Peyer's patch (tissue), 4 donors: ENCODE measurements around the gene GOLGA6L7. TPM values are rescaled to one million over a fixed set of nuclear protein-coding genes. Genes with fewer than 3 reads are reported as not detected.
"Not testable (repeated sequence)": the region's sequence is repeated elsewhere in the genome, so short reads cannot be mapped to it uniquely, and the experiment has no call there.

Experiments used
- DNase-seq, 3 donors: peaks; one replicate each; pipeline ENCODE4 v3.0.0-alpha.2; 2017 to 2019
- H3K27ac ChIP-seq, 4 donors: fragments of 200-600 bp; sonication (generic); one replicate each; pipeline ENCODE4 v1.5.1; 2016 to 2019
- H3K27me3 ChIP-seq, 2 donors: fragments of 200-600 bp; sonication (generic); one replicate each; pipeline ENCODE4 v1.5.1; 2019
- H3K36me3 ChIP-seq, 3 donors: fragments of 200-600 bp; sonication (generic); one replicate each; pipeline ENCODE4 v1.5.1; 2016 to 2019
- H3K4me1 ChIP-seq, 4 donors: fragments of 200-600 bp; sonication (generic); one replicate each; pipeline ENCODE4 v1.5.1; 2016 to 2019
- H3K4me3 ChIP-seq, 4 donors: fragments of 200-600 bp; sonication (generic); 1 replicate in 3 of 4; 2 replicates in 1 of 4; pipeline ENCODE4 v1.5.1; 2016 to 2019; ENCODE audit warnings: mild to moderate bottlenecking in 1 of 4
- H3K9me3 ChIP-seq, 4 donors: fragments of 200-600 bp; sonication (generic); one replicate each; pipeline ENCODE4 v1.5.1; 2016 to 2019; ENCODE audit warnings: mild to moderate bottlenecking in 1 of 4
- POLR2A ChIP-seq, 2 donors: fragments of 450-650 bp; IDR thresholded peaks; one replicate each; pipeline ENCODE4 v1.5.1; 2017; ENCODE audit warnings: antibody characterized with exemption in 2 of 2, mild to moderate bottlenecking in 2 of 2, moderate library complexity in 2 of 2
- total RNA-seq, 4 donors: library from RNA; depleted of rRNA; stranded (reverse); fragments of >200 nt; gene quantifications; one replicate each; pipeline ENCODE4 v1.1.0, GENCODE V29; 2016
- TF ChIP-seq, protein P1 (sequence below), 6 experiments: fragments of 450-650 bp in 4 of 6; fragments of 200-600 bp in 2 of 6; sonication (generic) in 1 of 6; IDR thresholded peaks; one replicate each; pipeline ENCODE4 v1.5.1; 2017 to 2019; ENCODE audit warnings: antibody characterized with exemption in 6 of 6, mild to moderate bottlenecking in 3 of 6, moderate library complexity in 1 of 6

Gene GOLGA6L7
- total RNA-seq, 4 donors from 2014 or later, result not detected

DNA sequence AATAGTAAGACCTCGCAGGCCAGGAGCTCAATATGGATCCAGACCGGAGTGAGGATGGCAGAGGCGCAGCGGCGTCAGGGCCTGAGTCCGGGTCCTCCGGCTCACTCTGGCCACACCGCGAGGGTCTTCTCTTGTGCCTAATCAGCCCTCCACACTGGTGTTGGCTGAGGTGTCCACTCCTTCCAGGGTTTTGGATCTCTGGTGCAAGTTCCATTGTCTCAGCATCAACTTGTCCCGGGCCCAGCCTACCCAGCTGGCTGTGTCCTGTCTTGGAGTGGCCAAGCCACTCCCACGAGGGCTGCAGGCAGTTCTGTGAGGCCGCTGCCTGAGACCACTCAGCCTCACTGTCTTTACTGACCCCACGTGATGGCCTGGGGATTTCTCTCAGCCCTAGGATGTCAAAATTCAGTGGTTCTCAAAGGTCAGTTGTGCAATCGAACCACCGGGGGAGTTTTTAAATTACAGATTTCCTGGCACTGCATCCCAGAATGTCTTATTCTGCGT lies 12.6 kb upstream of the GOLGA6L7 start:
- Histone ChIP-seq H3K4me3 (no peak overlapping the region), H3K27me3 (no peaks in the 10 kb centered on the region), H3K27ac (no peak overlapping the region), H3K9me3 (no peaks in the 10 kb centered on the region), H3K36me3 (no peaks in the 10 kb centered on the region), H3K4me1 (no peaks in the 10 kb centered on the region)
- no peak for TF ChIP-seq POLR2A (IDR thresholded peaks at IDR 0.05)
- TF ChIP-seq, protein P1, sequence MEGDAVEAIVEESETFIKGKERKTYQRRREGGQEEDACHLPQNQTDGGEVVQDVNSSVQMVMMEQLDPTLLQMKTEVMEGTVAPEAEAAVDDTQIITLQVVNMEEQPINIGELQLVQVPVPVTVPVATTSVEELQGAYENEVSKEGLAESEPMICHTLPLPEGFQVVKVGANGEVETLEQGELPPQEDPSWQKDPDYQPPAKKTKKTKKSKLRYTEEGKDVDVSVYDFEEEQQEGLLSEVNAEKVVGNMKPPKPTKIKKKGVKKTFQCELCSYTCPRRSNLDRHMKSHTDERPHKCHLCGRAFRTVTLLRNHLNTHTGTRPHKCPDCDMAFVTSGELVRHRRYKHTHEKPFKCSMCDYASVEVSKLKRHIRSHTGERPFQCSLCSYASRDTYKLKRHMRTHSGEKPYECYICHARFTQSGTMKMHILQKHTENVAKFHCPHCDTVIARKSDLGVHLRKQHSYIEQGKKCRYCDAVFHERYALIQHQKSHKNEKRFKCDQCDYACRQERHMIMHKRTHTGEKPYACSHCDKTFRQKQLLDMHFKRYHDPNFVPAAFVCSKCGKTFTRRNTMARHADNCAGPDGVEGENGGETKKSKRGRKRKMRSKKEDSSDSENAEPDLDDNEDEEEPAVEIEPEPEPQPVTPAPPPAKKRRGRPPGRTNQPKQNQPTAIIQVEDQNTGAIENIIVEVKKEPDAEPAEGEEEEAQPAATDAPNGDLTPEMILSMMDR (IDR thresholded peaks at IDR 0.05), result no peak
- DNase-seq, result no peak

DNA sequence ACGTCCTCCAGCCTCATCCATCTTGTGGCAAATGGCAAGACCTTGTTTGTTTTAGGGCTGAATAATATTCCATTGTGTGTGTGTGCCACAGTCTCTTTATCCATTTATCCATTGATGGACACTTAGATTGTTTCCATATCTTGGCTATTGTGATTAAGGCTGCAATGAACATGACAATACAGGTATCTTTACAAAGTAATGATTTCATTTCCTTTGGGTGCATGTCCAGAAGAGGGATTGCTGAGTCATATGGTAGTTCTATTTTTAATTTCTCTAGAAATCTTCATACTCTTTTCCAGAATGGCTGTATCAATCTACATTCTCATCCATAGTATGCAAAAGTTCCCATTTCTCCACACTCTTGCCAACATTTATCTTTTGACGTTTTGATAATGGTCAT lies 6.1 kb upstream of the GOLGA6L7 start:
- not testable (repeated sequence) for H3K4me1 ChIP-seq, H3K36me3 ChIP-seq, DNase-seq, H3K27ac ChIP-seq, H3K9me3 ChIP-seq, H3K4me3 ChIP-seq, H3K27me3 ChIP-seq

DNA sequence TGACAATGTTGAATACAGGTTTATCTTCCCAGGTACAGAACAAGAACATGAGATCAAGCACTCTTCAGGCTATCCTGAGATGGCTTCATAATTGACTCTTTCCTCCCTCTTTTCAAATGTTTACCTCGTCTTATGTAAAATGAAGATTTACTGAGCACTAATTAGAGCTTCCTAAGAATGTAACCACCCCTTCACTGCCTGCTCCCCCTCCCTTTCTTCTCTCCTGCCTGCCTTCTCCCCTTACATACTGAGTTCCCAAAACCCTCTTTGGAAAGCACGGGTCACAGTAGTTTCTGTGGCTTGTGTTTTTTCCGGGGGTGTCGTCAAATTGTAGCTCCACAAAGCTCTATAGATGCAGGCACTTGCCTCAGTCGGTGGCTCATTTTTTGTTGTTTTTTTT lies 5.2 kb upstream of the GOLGA6L7 start:
- H3K9me3 ChIP-seq, H3K36me3 ChIP-seq, H3K27me3 ChIP-seq, DNase-seq, H3K27ac ChIP-seq, H3K4me3 ChIP-seq, H3K4me1 ChIP-seq: not testable (repeated sequence)

DNA sequence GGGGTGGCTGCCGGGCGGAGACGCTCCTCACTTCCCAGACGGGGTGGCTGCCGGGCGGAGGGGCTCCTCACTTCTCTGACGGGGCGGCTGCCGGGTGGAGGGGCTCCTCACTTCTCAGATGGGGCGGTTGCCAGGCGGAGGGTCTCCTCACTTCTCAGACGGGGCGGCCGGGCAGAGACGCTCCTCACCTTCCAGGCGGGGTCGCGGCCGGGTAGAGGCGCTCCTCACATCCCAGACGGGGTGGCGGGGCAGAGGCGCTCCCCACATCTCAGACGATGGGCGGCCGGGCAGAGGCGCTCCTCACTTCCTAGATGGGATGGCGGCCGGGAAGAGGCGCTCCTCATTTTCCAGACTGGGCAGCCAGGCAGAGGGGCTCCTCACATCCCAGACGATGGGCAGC lies 1.3 kb upstream of the GOLGA6L7 start:
- H3K9me3 ChIP-seq, H3K4me1 ChIP-seq, H3K4me3 ChIP-seq, DNase-seq, H3K27ac ChIP-seq, H3K27me3 ChIP-seq, H3K36me3 ChIP-seq: not testable (repeated sequence)

DNA sequence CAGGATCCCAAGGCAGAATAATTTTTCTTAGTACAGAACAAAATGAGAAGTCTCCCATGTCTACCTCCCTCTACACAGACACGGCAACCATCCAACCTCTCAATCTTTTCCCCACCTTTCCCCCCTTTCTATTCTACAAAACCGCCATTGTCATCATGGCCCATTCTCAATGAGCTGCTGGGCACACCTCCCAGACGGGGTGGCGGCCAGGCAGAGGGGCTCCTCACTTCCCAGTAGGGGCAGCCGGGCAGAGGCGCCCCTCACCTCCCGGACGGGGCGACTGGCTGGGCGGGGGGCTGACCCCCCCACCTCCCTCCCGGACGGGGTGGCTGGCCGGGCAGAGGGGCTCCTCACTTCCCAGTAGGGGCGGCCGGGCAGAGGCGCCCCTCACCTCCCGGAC lies 827 bp upstream of the GOLGA6L7 start:
- not testable (repeated sequence) for H3K4me1 ChIP-seq, H3K9me3 ChIP-seq, H3K4me3 ChIP-seq, H3K36me3 ChIP-seq, DNase-seq, H3K27me3 ChIP-seq, H3K27ac ChIP-seq

DNA sequence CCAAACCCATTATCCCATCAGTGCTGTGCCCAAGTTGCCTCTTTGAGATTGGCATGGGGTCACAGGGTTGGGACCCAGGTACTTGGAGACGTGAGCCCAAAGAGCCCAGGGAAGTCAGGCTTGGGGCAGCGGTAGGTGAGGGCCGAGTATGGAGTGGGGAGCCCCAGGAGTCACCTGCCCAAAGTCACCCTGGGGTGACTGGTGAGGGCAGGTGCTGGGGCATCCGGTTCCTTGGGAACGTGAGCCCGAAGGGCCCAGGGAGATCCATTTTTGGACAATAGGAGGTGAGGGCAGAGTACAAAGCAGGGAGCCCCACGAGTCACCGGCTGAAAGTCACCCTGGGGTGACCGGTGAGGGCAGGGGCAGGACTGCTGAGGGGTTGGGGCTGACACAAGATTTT lies 485 bp downstream of the GOLGA6L7 start:
- H3K27ac ChIP-seq, H3K36me3 ChIP-seq, DNase-seq, H3K4me1 ChIP-seq, H3K27me3 ChIP-seq, H3K9me3 ChIP-seq, H3K4me3 ChIP-seq: not testable (repeated sequence)

DNA sequence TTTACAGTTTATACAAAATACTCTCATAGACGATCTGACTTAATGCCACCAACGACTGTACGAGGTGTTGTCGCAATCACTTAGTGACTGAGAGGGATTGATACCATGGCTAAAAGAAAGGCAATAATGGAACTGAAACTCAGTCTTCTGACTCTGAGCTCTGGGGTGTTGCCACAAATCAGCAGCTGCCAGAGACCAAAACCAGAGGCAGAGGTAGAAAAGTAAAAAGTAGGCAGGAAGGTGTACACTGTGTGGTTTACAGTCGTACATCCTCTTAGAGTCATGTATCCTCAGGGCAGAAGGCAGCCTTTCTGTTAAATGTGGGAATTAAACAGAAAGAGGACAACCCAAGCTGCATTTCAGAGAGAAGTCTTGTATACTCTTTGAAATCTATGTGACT lies 1.2 kb downstream of the GOLGA6L7 start:
- H3K4me3 ChIP-seq, H3K4me1 ChIP-seq, DNase-seq, H3K9me3 ChIP-seq, H3K27me3 ChIP-seq, H3K27ac ChIP-seq, H3K36me3 ChIP-seq: not testable (repeated sequence)

DNA sequence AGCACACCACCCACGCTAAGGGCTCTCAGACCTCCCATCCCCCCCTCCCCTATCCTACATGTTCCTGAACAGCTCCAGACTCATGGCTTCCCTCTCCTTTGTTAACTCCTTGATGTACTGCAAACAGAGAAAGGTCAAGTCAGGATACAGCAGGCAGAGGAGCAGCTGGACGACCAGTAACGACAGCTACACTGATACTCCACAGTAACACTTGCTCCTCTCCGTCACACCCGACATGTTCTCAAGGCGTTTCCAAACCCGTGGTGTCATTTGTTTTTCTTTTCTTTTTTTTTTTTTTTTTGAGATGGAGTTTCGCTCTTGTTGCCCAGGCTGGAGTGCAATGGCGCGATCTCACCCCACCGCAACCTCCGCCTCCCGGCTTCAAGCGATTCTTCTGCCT lies 4.3 kb downstream of the GOLGA6L7 start:
- not testable (repeated sequence) for H3K27ac ChIP-seq, H3K4me1 ChIP-seq, H3K36me3 ChIP-seq, H3K9me3 ChIP-seq, H3K4me3 ChIP-seq, DNase-seq, H3K27me3 ChIP-seq

DNA sequence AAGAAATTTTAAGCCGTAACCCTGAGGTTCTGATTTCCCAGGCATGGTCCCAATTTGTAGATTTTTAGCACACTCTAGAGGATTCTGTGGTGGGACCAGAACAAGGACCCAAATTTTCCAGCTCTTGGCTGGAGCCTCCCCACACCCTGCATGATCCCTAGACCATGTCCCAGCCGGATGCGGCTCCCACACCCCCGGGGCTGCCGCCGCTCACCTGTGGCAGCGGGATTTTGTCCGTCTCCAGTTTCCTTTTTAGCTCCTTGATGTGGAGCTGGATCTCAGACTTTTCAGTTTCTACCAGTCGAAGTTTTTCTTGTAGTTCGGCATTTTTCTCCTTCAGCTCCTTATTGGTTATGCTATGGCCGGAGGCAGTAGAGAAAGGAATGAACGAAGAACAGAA lies 4.9 kb downstream of the GOLGA6L7 start:
- not testable (repeated sequence) for H3K27ac ChIP-seq, H3K36me3 ChIP-seq, H3K4me1 ChIP-seq, DNase-seq, H3K27me3 ChIP-seq, H3K4me3 ChIP-seq, H3K9me3 ChIP-seq

DNA sequence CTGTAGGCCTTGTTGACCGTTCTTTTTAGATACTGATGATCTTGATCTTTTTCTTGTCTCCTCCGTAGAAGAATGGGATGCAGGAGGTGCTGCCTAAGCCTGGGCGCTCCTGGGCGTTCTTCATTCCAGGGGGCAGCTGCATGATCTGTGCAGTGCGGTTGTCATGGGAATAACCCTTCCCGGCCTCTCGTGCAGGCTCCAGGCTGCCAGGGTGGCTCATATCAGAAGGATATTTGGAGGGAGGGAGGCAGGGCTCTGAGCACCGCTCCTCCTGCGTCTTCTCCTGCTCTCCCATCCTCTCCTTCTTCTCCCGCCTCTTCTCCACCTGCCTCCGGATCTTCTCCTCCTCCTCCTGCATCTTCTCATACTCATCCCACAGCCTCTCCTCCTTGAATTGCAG lies 6.2 kb downstream of the GOLGA6L7 start:
- not testable (repeated sequence) for H3K27me3 ChIP-seq, H3K9me3 ChIP-seq, H3K4me3 ChIP-seq, H3K27ac ChIP-seq, H3K4me1 ChIP-seq, DNase-seq, H3K36me3 ChIP-seq

DNA sequence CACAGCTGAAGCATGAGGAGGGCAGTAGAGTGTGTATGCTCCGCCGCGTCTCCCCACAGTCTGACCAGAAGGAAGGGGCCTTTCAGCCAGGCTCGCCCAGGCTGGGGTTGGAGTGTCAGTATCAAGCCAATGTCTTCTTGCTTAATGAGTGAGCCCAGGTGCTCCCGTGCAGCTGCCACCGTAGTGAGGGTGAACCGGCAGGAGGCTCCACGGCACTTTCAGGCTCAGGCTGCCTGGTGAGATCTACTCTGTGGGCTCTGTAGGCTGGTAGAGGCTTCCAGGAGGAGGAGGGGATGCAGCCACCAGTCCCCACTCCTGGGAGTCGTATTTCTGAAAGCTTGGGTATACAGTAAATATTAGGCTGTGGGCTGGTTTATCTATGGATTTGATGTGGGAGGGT lies 8.2 kb downstream of the GOLGA6L7 start:
- not testable (repeated sequence) for H3K27ac ChIP-seq, DNase-seq, H3K27me3 ChIP-seq, H3K9me3 ChIP-seq, H3K4me1 ChIP-seq, H3K4me3 ChIP-seq, H3K36me3 ChIP-seq

DNA sequence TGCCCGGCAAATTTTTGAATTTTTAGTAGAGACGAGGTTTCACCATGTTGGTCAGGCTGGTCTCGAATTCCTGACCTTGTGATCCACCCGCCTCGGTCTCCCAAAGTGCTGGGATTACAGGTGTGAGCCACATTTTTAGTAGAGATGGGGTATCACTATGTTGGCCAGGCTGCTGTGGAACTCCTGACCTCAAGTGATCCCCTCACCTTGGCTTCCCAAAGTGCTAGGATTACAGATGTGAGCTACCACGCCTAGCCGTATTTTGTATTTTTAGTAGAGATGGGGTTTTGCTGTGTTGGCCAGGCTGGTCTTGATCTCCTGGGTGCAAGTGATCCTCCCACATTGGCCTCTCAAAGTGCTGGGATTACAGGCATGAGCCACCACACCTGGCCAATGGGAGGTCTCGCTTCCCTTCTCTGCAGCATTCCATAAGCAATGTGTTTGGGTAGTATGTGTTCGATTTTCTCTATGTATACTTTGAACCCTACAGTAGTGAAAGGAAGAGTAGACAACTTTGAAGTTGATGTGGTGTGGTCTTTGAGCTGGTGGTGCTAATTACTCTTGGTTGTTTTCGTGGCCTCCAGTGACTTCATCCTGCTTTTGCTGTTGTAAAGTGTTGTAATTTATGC lies 13.4 kb downstream of the GOLGA6L7 start:
- not testable (repeated sequence) for H3K4me1 ChIP-seq

DNA sequence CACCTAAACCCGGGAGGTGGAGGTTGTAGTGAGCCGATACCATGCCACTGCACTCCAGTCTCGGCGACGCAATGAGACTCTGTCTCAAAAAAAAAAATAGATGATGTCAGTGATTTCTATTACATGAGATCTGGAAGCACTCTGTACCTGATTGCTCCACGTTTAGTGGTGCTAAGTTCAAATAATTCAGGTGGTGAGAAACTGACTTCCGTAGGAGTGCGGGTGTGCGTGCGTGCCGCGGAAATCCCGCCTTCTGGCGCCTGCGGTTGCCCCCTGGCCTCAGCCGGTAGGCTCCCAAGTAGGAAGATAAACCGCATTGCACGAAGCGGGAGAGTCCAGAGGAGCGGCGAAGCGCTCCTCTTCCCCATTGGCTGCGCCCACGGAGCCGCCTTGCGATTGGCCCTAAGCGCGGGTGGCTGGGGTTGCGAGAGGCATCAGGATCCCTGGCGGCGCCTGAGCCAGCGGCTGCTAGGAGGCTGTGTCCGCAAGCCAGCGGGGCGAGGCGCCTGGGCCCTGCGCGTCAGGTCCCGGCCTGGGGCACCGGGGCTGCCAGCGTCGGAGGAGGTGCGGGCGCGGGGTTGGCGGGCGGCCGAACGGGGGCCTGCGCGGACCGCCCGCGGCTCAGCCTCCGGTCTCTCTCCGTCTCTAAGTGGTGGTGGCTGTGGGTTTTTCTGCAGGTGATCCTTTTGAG lies 16.4 kb downstream of the GOLGA6L7 start:
- peak in 2 of 3 donors; percentile 52 to 57 for DNase-seq
- not testable (repeated sequence) for H3K9me3 ChIP-seq, H3K27ac ChIP-seq, H3K27me3 ChIP-seq, H3K36me3 ChIP-seq, H3K4me1 ChIP-seq
- H3K4me3 ChIP-seq, result peak overlapping the region; percentile 8 to 46 (median 30)

More for the DNA sequence above, 13.4 kb downstream of the GOLGA6L7 start:
- H3K27ac ChIP-seq, H3K36me3 ChIP-seq, DNase-seq, H3K27me3 ChIP-seq, H3K4me3 ChIP-seq, H3K9me3 ChIP-seq: not testable (repeated sequence)

DNA sequence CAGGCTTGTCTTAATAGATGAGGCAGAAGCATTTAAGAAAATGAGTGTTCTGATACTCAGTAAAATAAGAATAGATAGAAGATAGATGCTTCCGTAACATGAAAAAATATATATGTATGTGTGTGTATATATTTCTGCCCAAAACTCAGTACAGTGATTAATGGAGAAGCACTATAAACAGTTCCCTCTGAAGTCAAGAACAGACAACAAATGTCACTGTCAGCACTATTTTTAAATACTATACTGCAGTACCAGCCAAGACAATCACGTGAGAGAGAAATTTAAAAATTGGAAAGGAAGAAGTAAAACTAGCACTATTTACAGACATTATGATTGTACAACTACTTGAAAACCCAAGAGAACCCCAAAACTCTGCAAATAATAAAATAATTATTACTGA lies 27.0 kb downstream of the GOLGA6L7 start:
- not testable (repeated sequence) for H3K36me3 ChIP-seq, H3K27me3 ChIP-seq, H3K4me1 ChIP-seq, H3K4me3 ChIP-seq, H3K9me3 ChIP-seq, H3K27ac ChIP-seq, DNase-seq

DNA sequence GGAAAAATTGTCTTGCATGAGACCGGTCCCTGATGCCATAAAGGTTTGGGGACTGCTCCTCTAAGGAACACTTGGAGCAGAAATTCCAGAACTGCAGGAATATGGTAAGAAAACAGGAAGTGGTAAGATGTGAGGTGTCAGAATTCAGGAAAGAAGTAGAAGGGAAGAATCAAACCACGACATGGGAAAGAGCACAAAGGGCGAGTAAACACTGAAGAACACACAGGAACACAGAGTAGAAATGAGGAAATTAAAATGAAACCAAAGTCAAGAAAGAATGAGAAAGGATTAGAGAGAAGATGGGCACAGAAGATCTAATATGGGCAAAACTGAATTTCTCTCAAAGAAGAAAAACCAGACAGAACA lies 28.5 kb downstream of the GOLGA6L7 start:
- not testable (repeated sequence) for H3K27me3 ChIP-seq, H3K9me3 ChIP-seq, DNase-seq, H3K36me3 ChIP-seq, H3K27ac ChIP-seq, H3K4me1 ChIP-seq, H3K4me3 ChIP-seq
